ENCODE data around the gene TMEM130. TPM values are rescaled to one million over a fixed set of nuclear protein-coding genes. Genes with fewer than 3 reads are reported as not detected.

Gene TMEM130
- polyA plus RNA-seq, 1 donor (not counting 4 experiments of a cell fraction or from before 2014, with no cell fraction given): not detected

- no peak overlapping the region for H2AFZ ChIP-seq (ENCODE audit: control insufficient read depth, low read length)
- H3K4me1 ChIP-seq (ENCODE audit: control insufficient read depth, extremely low read depth, insufficient read depth, low read length): no peaks in the 10 kb centered on the region
- H3K36me3 ChIP-seq (ENCODE audit: control insufficient read depth in 2 of 2, extremely low read depth in 1 of 2, insufficient read depth in 2 of 2, low read length in 2 of 2): no peaks in the 10 kb centered on the region
- dilution Hi-C loops (cut with MboI; ENCODE audit: extremely low pct_ligation_motif_present, low sequenced_read_pairs): loop anchor here (25.0 kb wide), 1 partner anchor 371 kb away; no protein-coding TSS in a partner anchor
- H3K27ac ChIP-seq (ENCODE audit: control insufficient read depth, insufficient read depth, low read length): no peak overlapping the region
- no peak for DNase-seq (ENCODE audit: low read depth, low spot score)
- H3K9me3 ChIP-seq (ENCODE audit: control insufficient read depth, low read depth, low read length): no peaks in the 10 kb centered on the region
- no peaks in the 10 kb centered on the region for H3K9me1 ChIP-seq (ENCODE audit: control insufficient read depth, extremely low read depth, insufficient read depth, low read length)
- H3K79me2 ChIP-seq (ENCODE audit: control insufficient read depth, insufficient read depth, low read length): no peaks in the 10 kb centered on the region
- no peak for TF ChIP-seq CTCF (optimal IDR thresholded peaks at IDR 0.05 in 1 of 3, IDR thresholded peaks at IDR 0.05 in 1 of 3, conservative IDR thresholded peaks at IDR 0.05 in 1 of 3; ENCODE audit: extremely low read depth in 1 of 3, insufficient read depth in 2 of 3, low read length in 3 of 3)
- no peak for FAIRE-seq
- no peaks in the 10 kb centered on the region for H4K20me1 ChIP-seq (ENCODE audit: control insufficient read depth, extremely low read depth, insufficient read depth, low read length)
- H3K27me3 ChIP-seq (ENCODE audit: control insufficient read depth, extremely low read depth, insufficient read depth, low read length): no peaks in the 10 kb centered on the region
- no peak overlapping the region for H3K4me2 ChIP-seq (ENCODE audit: control insufficient read depth, extremely low read depth, insufficient read depth, low read depth, low read length)
- no peak overlapping the region for H3K4me3 ChIP-seq (ENCODE audit: control insufficient read depth in 2 of 3, extremely low read depth in 1 of 3, insufficient read depth in 2 of 3, low read depth in 1 of 3, low read length in 3 of 3)
- H3K9ac ChIP-seq (ENCODE audit: control insufficient read depth, extremely low read depth, insufficient read depth, low read length): no peak overlapping the region
Observed at GRCh38 chr7:98833022-98833421, 36.8 kb downstream of the TMEM130 start.

GRCh38 chr7:98831641-98832221 lies 38.1 kb downstream of the TMEM130 start:
- Histone ChIP-seq H3K4me1 (ENCODE audit: control insufficient read depth, extremely low read depth, insufficient read depth, low read length) (no peaks in the 10 kb centered on the region), H3K36me3 (ENCODE audit: control insufficient read depth in 2 of 2, extremely low read depth in 1 of 2, insufficient read depth in 2 of 2, low read length in 2 of 2) (no peaks in the 10 kb centered on the region), H3K9me1 (ENCODE audit: control insufficient read depth, extremely low read depth, insufficient read depth, low read length) (no peaks in the 10 kb centered on the region), H3K4me3 (ENCODE audit: control insufficient read depth in 2 of 3, extremely low read depth in 1 of 3, insufficient read depth in 2 of 3, low read depth in 1 of 3, low read length in 3 of 3) (no peak overlapping the region), H2AFZ (ENCODE audit: control insufficient read depth, low read length) (no peak overlapping the region), H3K27me3 (ENCODE audit: control insufficient read depth, extremely low read depth, insufficient read depth, low read length) (no peaks in the 10 kb centered on the region), H3K9me3 (ENCODE audit: control insufficient read depth, low read depth, low read length) (no peaks in the 10 kb centered on the region), H3K79me2 (ENCODE audit: control insufficient read depth, insufficient read depth, low read length) (no peaks in the 10 kb centered on the region), H3K4me2 (ENCODE audit: control insufficient read depth, extremely low read depth, insufficient read depth, low read depth, low read length) (no peak overlapping the region), H3K27ac (ENCODE audit: control insufficient read depth, insufficient read depth, low read length) (no peak overlapping the region), H4K20me1 (ENCODE audit: control insufficient read depth, extremely low read depth, insufficient read depth, low read length) (no peaks in the 10 kb centered on the region), H3K9ac (ENCODE audit: control insufficient read depth, extremely low read depth, insufficient read depth, low read length) (no peak overlapping the region)
- DNase-seq (ENCODE audit: low read depth, low spot score) (no peak), FAIRE-seq (no peak)
- dilution Hi-C loops (cut with MboI; ENCODE audit: extremely low pct_ligation_motif_present, low sequenced_read_pairs): loop anchor here (25.0 kb wide), 1 partner anchor 369 kb away; no protein-coding TSS in a partner anchor
- TF ChIP-seq EZH2 (IDR thresholded peaks at IDR 0.05; ENCODE audit: low read length) (no peak), CTCF (optimal IDR thresholded peaks at IDR 0.05 in 1 of 3, IDR thresholded peaks at IDR 0.05 in 1 of 3, conservative IDR thresholded peaks at IDR 0.05 in 1 of 3; ENCODE audit: extremely low read depth in 1 of 3, insufficient read depth in 2 of 3, low read length in 3 of 3) (peak; percentile 56 to 67 (median 64))
